Osteocyte (in vitro differentiated cells): ENCODE data around the gene RNF121. TPM values are rescaled to one million over a fixed set of nuclear protein-coding genes. Genes with fewer than 3 reads are reported as not detected.

Source experiments
- DNase-seq: peaks from one replicate; pipeline ENCODE4 v3.0.0; 2021; ENCODE audit warnings: mixed read lengths; ENCODE audit not compliant: unreplicated experiment; ENCODE audit errors: extremely low spot score
- H3K27ac Mint-ChIP-seq: one replicate; pipeline ENCODE4 v1.8.0; 2021; ENCODE audit warnings: mild to moderate bottlenecking, mixed read lengths; ENCODE audit not compliant: unreplicated experiment
- H3K27me3 Mint-ChIP-seq: one replicate; pipeline ENCODE4 v1.8.0; 2021; ENCODE audit warnings: mixed read lengths; ENCODE audit not compliant: unreplicated experiment
- H3K36me3 Mint-ChIP-seq: one replicate; pipeline ENCODE4 v1.8.0; 2021; ENCODE audit warnings: mixed read lengths; ENCODE audit not compliant: unreplicated experiment
- H3K4me1 Mint-ChIP-seq: one replicate; pipeline ENCODE4 v1.8.0; 2021; ENCODE audit warnings: mixed read lengths; ENCODE audit not compliant: unreplicated experiment
- H3K4me3 Mint-ChIP-seq: one replicate; pipeline ENCODE4 v1.8.0; 2021; ENCODE audit warnings: mild to moderate bottlenecking, moderate library complexity, mixed read lengths; ENCODE audit not compliant: unreplicated experiment
- H3K9me3 Mint-ChIP-seq: one replicate; pipeline ENCODE4 v1.8.0; 2021; ENCODE audit warnings: mixed read lengths; ENCODE audit not compliant: unreplicated experiment
- total RNA-seq: library from RNA; stranded (reverse); gene quantifications from 2 replicates; pipeline ENCODE4 v1.2.1, GENCODE V29; 2021
- TF ChIP-seq, protein P1 (sequence below): fragments of 200-600 bp; sonication (generic); IDR thresholded peaks from 2 replicates; pipeline ENCODE4 v1.5.0; 2021; ENCODE audit warnings: antibody characterized with exemption, mild to moderate bottlenecking, moderate library complexity

The RNF121 gene
- total RNA-seq, 1 donor from 2014 or later = 44.9 TPM

DNA sequence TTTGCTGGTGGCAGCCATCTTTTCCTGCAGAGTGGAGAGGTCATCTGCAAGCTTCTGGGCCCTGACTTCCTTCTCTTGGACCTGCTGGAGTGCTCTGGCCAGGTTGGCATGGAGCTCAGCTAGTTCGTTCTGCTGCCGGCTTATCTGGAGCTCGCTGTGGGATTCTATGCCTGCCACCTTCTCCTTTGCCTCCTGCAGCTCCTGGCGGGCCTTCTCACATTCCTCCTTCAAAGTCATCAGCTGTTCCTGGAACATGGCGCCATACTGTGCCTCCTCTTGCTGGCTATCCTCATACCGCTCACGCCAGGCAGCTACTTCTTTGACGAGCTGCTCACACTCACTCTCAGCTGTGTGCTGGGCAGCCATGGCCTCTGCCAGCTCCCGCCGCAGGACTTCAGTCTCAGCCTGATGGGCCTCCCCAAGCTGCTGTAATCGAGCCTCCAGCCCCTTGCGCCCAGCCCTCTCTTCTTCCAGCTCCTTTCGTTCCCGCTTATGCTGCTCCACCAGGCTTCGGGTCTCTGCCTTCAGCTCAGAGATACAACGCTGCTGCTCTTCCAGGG lies 86.0 kb downstream of the RNF121 start:
- no peak overlapping the region for H3K4me3 Mint-ChIP-seq

DNA sequence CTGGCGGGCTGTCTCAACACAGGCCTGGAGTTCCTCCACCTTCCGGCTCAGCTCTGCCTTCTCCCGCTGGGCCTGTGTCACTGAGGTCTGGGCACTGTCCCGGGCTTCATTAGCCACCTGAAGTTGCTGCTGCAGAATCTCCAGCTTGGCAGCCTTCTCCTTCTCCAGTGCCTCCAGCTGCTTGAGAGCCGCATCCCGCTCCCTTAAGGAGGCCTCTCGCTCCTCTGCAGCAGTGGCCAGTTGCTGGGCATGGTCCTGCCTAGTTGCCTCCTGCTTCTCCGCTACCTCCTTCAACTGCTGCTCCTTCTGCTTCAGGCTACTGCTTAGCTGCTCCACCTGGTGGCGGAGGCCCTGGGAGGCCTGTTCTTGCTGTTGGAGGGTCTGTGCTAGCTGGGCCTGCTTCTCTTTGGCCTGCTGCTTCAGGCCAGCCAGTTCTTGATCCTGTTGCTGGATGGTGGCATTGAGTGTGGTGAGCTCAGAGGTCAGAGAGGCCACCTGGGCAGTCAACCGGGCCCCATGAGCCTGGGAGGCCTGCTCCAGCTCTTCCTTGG lies 86.7 kb downstream of the RNF121 start:
- Mint-ChIP-seq H3K27me3 (no peaks in the 10 kb centered on the region), H3K9me3 (no peaks in the 10 kb centered on the region), H3K36me3 (peaks cover 72% of the 10 kb centered on the region), H3K4me1 (no peaks in the 10 kb centered on the region), H3K4me3 (no peak overlapping the region), H3K27ac (no peak overlapping the region)
- TF ChIP-seq, protein P1, sequence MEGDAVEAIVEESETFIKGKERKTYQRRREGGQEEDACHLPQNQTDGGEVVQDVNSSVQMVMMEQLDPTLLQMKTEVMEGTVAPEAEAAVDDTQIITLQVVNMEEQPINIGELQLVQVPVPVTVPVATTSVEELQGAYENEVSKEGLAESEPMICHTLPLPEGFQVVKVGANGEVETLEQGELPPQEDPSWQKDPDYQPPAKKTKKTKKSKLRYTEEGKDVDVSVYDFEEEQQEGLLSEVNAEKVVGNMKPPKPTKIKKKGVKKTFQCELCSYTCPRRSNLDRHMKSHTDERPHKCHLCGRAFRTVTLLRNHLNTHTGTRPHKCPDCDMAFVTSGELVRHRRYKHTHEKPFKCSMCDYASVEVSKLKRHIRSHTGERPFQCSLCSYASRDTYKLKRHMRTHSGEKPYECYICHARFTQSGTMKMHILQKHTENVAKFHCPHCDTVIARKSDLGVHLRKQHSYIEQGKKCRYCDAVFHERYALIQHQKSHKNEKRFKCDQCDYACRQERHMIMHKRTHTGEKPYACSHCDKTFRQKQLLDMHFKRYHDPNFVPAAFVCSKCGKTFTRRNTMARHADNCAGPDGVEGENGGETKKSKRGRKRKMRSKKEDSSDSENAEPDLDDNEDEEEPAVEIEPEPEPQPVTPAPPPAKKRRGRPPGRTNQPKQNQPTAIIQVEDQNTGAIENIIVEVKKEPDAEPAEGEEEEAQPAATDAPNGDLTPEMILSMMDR = peak; percentile 34
- no peak for DNase-seq

More for the DNA sequence above, 86.0 kb downstream of the RNF121 start:
- H3K4me1 Mint-ChIP-seq = no peaks in the 10 kb centered on the region
- H3K27ac Mint-ChIP-seq = no peak overlapping the region
- peaks cover 66% of the 10 kb centered on the region for H3K36me3 Mint-ChIP-seq
- TF ChIP-seq, protein P1 = no peak
- no peak for DNase-seq
- no peaks in the 10 kb centered on the region for H3K27me3 Mint-ChIP-seq
- no peaks in the 10 kb centered on the region for H3K9me3 Mint-ChIP-seq

DNA sequence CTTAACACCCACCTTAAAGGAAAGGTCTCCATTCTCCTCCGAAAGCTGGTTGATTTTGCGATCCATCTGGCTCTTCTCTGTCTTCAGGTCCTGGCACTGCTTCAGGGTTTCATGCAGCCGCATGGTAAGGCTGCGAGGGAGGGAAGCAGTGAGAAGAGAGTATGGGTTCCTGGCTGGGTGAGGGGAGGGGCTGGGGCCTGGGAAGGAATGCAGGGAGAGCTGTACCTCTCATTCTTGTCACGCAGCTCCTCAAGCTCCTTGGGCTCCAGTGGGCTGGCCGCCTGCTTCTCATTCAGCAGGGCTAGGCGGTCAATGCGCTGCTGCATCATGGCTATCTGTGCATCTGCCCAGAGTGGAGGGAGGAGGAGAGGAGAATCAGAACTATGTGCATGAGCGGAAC lies 89.3 kb downstream of the RNF121 start:
- Mint-ChIP-seq H3K4me3 (no peak overlapping the region), H3K9me3 (no peaks in the 10 kb centered on the region), H3K27me3 (no peaks in the 10 kb centered on the region), H3K36me3 (peaks cover 79% of the 10 kb centered on the region), H3K4me1 (no peaks in the 10 kb centered on the region), H3K27ac (no peak overlapping the region)
- TF ChIP-seq, protein P1 = no peak
- no peak for DNase-seq

DNA sequence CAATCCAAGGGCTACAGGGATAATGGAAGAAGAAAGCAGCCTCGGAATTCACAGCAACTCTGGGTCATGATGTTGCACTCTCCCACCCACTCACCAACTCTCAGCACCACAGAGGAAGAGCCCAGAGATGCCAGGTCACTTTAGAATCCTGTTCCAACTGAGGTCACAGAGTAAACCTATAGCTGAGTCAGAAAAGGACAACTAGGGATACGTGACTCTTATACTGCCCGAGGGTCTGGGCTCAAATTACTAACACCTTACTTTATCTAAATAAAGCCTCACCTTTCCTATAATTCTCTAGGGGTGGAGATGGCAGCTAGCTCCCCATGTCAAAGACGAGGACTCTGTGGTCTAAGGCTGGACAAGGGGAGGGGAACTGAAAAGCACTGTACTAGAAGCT lies 94.5 kb downstream of the RNF121 start:
- H3K9me3 Mint-ChIP-seq = no peaks in the 10 kb centered on the region
- H3K36me3 Mint-ChIP-seq = peaks cover 53% of the 10 kb centered on the region
- H3K4me1 Mint-ChIP-seq = peaks cover 6% of the 10 kb centered on the region
- DNase-seq = no peak
- no peak overlapping the region for H3K4me3 Mint-ChIP-seq
- TF ChIP-seq, protein P1 = no peak
- no peak overlapping the region for H3K27ac Mint-ChIP-seq
- H3K27me3 Mint-ChIP-seq = no peaks in the 10 kb centered on the region

DNA sequence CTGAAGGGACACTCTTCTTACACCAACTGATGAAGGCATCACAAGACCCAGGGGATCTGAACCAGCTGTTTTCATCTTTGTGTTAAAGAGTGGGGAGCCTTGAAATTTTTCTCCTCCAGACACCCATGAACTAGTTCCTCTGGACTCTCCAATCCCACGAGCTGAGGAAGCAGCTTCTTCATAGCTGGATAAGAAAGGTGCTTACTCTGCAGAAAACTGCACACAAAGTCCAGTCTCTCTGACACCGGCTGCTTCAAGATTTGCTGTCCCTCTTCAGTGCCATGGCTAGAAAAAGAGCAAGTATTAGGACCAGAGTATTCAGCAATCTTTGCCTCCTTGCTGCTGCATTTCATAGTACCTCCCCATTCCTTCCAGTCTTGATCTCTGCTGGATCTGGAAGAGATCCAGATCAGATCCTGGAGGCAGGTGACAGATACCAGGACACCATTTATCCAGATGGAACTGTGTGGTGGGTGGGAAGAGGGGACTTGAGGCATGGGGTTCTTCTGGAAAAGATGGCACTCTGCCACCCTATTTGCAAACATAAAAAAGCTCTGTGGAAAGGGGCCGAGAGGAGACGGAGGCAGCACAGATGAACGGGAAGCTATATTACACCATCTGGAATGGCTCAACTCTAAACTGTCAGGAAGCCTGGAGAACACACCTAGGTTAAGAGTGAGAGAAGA lies 95.4 kb downstream of the RNF121 start:
- DNase-seq = no peak
- H3K9me3 Mint-ChIP-seq = no peaks in the 10 kb centered on the region
- no peak overlapping the region for H3K4me3 Mint-ChIP-seq
- H3K4me1 Mint-ChIP-seq = peaks cover 6% of the 10 kb centered on the region
- H3K36me3 Mint-ChIP-seq = peaks cover 52% of the 10 kb centered on the region
- TF ChIP-seq, protein P1 = no peak
- no peaks in the 10 kb centered on the region for H3K27me3 Mint-ChIP-seq
- H3K27ac Mint-ChIP-seq = no peak overlapping the region
